ENCODE data around the gene STK24. TPM values are rescaled to one million over a fixed set of nuclear protein-coding genes. Genes with fewer than 3 reads are reported as not detected.

Gene STK24
- total and polyA plus RNA-seq, 4 donors = 39.9 to 64.5 (median 58.1) TPM

DNA sequence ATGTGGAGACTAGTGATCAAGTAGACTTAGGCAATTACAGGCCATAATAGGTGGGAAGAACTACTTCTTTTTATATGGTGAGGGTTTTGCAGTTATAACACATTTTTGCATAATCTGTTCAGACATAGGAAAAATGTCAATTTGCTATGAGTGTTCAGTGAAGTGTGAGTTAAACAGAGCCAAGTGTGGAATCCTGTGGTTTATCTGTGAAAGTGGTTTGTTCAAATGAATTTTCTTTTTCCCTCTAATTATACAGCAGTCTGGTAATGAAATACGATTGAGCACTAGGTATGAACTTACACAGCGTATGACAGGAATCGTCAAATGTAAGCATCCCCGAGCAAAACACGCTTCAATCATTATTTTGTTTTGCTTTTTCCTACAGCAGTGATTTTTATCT is 178.3 kb downstream of the STK24 start:
- H3K36me3 ChIP-seq (ENCODE audit: control insufficient read depth in 1 of 2, insufficient read depth in 2 of 2, low read length in 1 of 2) = no peaks in the 10 kb centered on the region
- H3K27ac ChIP-seq (ENCODE audit: low read depth in 1 of 2, low read length in 2 of 2) = no peak overlapping the region
- WGBS, 2 donors = 90 to 91% methylated on average over 5 of the region's 5 CpGs
- no peaks in the 10 kb centered on the region for H3K9me3 ChIP-seq (ENCODE audit: control insufficient read depth, low read length)
- intact Hi-C loops (cut with DNase I) = no loop called here
- H3K27me3 ChIP-seq (ENCODE audit: control insufficient read depth in 1 of 2, insufficient read depth in 2 of 2, low read length in 1 of 2) = no peaks in the 10 kb centered on the region
- DNase-seq (no peak), ATAC-seq (ENCODE audit: low FRiP score) (no peak)
- H3K4me3 ChIP-seq (ENCODE audit: low read length in 2 of 2) = no peak overlapping the region
- H3K4me1 ChIP-seq (ENCODE audit: control insufficient read depth in 1 of 2, insufficient read depth in 2 of 2, low read length in 2 of 2) = no peaks in the 10 kb centered on the region

DNA sequence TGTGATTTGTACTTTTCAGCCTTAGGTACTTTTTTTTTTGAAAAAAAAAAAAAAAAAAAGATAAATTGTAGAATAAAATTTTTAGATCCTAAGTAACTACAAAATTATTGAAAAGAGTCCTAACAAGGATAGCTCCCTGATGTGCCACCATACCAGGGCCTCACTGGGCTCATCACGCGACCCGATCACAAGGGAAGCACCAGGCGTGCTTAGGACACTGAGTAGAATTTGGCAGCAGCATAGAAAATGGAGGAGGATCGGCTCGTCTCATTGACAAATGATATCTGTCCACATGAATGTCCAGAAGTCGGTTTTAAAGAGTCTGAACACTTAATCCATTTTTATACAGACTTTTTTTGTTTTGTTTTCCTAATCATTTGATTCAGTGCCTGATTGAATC is 179.0 kb downstream of the STK24 start:
- intact Hi-C loops (cut with DNase I) = no loop called here
- WGBS, 2 donors = 91% methylated on average over 7 of the region's 7 CpGs
- Histone ChIP-seq H3K27me3 (ENCODE audit: control insufficient read depth in 1 of 2, insufficient read depth in 2 of 2, low read length in 1 of 2) (no peaks in the 10 kb centered on the region), H3K36me3 (ENCODE audit: control insufficient read depth in 1 of 2, insufficient read depth in 2 of 2, low read length in 1 of 2) (no peaks in the 10 kb centered on the region), H3K27ac (ENCODE audit: low read depth in 1 of 2, low read length in 2 of 2) (no peak overlapping the region), H3K9me3 (ENCODE audit: control insufficient read depth, low read length) (no peaks in the 10 kb centered on the region), H3K4me3 (ENCODE audit: low read length in 2 of 2) (no peak overlapping the region), H3K4me1 (ENCODE audit: control insufficient read depth in 1 of 2, insufficient read depth in 2 of 2, low read length in 2 of 2) (no peaks in the 10 kb centered on the region)
- ATAC-seq (ENCODE audit: low FRiP score) (no peak), DNase-seq (no peak)

DNA sequence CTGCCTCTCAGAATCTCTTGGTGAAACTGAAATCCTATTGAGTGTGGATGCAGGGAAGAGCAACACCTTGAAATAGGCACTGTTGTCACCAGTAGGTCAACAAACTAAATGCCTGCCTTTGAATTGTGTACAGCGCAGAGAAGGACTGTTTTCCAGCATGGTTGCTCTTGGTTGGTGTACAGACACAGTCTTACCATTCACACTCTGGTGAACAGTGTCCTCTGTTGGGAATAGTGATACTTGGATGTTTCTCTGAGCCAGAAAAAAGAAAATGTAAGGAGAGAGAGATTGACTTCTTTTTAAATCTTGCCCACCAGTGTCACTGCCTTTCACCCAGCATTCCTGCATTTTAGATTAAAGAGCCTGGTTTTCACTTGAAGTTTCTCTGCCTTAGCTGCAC is 179.7 kb downstream of the STK24 start:
- Histone ChIP-seq H3K4me1 (ENCODE audit: control insufficient read depth in 1 of 2, insufficient read depth in 2 of 2, low read length in 2 of 2) (no peaks in the 10 kb centered on the region), H3K4me3 (ENCODE audit: low read length in 2 of 2) (no peak overlapping the region), H3K9me3 (ENCODE audit: control insufficient read depth, low read length) (no peaks in the 10 kb centered on the region), H3K36me3 (ENCODE audit: control insufficient read depth in 1 of 2, insufficient read depth in 2 of 2, low read length in 1 of 2) (no peaks in the 10 kb centered on the region), H3K27me3 (ENCODE audit: control insufficient read depth in 1 of 2, insufficient read depth in 2 of 2, low read length in 1 of 2) (no peaks in the 10 kb centered on the region), H3K27ac (ENCODE audit: low read depth in 1 of 2, low read length in 2 of 2) (no peak overlapping the region)
- no peak for DNase-seq
- intact Hi-C loops (cut with DNase I) = no loop called here
- ATAC-seq (ENCODE audit: low FRiP score) = no peak
- 94 to 96% methylated on average over 1 of the region's 1 CpG for WGBS, 2 donors

DNA sequence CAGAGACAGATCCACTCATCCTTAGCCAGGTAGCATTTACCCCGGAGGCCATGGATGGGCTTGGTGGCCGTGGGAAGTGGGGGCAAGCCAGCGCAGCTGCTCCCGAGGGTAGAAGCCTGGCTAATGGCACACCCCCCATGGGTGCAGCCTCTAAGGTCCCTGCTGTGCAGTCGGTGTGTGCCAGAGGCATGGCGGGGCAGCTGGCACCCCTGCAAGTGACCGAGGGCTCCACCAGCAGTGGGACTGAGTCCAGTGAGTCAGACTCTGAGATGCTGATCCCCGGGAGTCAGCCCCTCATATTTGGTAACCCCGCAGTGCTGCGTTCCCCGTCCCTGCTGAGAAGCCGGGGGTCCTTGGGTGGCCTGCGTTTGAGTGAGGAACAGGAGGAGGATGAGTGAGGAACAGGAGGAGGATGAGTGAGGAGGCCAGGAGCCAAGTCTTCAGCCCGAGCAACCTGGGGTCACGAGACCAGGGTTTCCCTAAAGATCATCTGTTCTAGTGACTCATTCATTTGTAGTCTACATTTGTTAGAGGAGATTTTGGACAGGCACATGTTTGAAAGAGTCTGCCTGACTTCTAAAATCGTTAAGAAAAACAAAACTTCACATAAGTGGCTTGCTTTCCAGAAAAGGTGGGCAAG is 180.7 kb downstream of the STK24 start:
- H3K9me3 ChIP-seq (ENCODE audit: control insufficient read depth, low read length) = no peaks in the 10 kb centered on the region
- no peaks in the 10 kb centered on the region for H3K36me3 ChIP-seq (ENCODE audit: control insufficient read depth in 1 of 2, insufficient read depth in 2 of 2, low read length in 1 of 2)
- no peak for ATAC-seq (ENCODE audit: low FRiP score)
- no peak overlapping the region for H3K27ac ChIP-seq (ENCODE audit: low read depth in 1 of 2, low read length in 2 of 2)
- H3K27me3 ChIP-seq (ENCODE audit: control insufficient read depth in 1 of 2, insufficient read depth in 2 of 2, low read length in 1 of 2) = no peaks in the 10 kb centered on the region
- no peak overlapping the region for H3K4me3 ChIP-seq (ENCODE audit: low read length in 2 of 2)
- no peak for DNase-seq
- intact Hi-C loops (cut with DNase I) = no loop called here
- WGBS, 2 donors = 85 to 87% methylated on average over 16 of the region's 16 CpGs
- H3K4me1 ChIP-seq (ENCODE audit: control insufficient read depth in 1 of 2, insufficient read depth in 2 of 2, low read length in 2 of 2) = no peaks in the 10 kb centered on the region

Other genes with a start within 250 kb of the STK24 start
- gene SLC15A1, start 175.6 kb upstream of the STK24 start, total RNA-seq = under 1 TPM in 1 of 2 donors, not detected in 1; 0.10 TPM
- 10 to 100 TPM in 1 of 2 donors, under 1 TPM in 1; 0.13 to 13.9 TPM for gene SLC15A1, start 175.6 kb upstream of the STK24 start, polyA plus RNA-seq

Measured in aorta (tissue), 5 donors.